HS-27A (cell line): ENCODE data around the gene PRCD.

Experiments
- DNase-seq: peaks from one replicate; pipeline ENCODE4 v3.0.0-alpha.2; 2012; ENCODE audit warnings: low read depth, missing footprints

PRCD gene

GRCh38 chr17:76539631-76540271 lies at the start of gene PRCD:
PRCD (plus strand) TSS chr17:76540044; CDS start chr17:76540142, 98 bp downstream.
- DNase-seq = no peak

GRCh38 chr17:76490112-76490710 lies 49.6 kb upstream of the PRCD start:
- no peak for DNase-seq

- DNase-seq = no peak
These were observed 48.3 kb upstream of the PRCD start for GRCh38 chr17:76491271-76492122.

GRCh38 chr17:76492123-76492988 lies 47.5 kb upstream of the PRCD start:
- DNase-seq = no peak

GRCh38 chr17:76492989-76493501 lies 46.8 kb upstream of the PRCD start:
- no peak for DNase-seq

GRCh38 chr17:76493505-76494167 lies 46.2 kb upstream of the PRCD start:
- no peak for DNase-seq

GRCh38 chr17:76495663-76496400 lies 44.0 kb upstream of the PRCD start:
- no peak for DNase-seq

- no peak for DNase-seq
These were observed 43.4 kb upstream of the PRCD start for GRCh38 chr17:76496464-76496863.

- DNase-seq = no peak
These were observed 42.2 kb upstream of the PRCD start for GRCh38 chr17:76497699-76497978.

- DNase-seq = no peak
These were observed 41.6 kb upstream of the PRCD start for GRCh38 chr17:76497979-76498875.

GRCh38 chr17:76498876-76499251 lies 41.0 kb upstream of the PRCD start:
- DNase-seq = no peak

GRCh38 chr17:76499267-76499667 lies 40.6 kb upstream of the PRCD start:
- DNase-seq = no peak

- no peak for DNase-seq
These were observed 39.6 kb upstream of the PRCD start for GRCh38 chr17:76500074-76500746.

- DNase-seq = no peak
These were observed 39.2 kb upstream of the PRCD start for GRCh38 chr17:76500747-76501017.

GRCh38 chr17:76501018-76501826 lies 38.6 kb upstream of the PRCD start, which contains the start of gene RHBDF2:
RHBDF2 (minus strand) TSS chr17:76501423; CDS start chr17:76481524, 19,899 bp downstream.
- DNase-seq = no peak

GRCh38 chr17:76501827-76502307 lies 38.0 kb upstream of the PRCD start:
- DNase-seq = no peak

- no peak for DNase-seq
These were observed 37.3 kb upstream of the PRCD start for GRCh38 chr17:76502341-76503211.
